Stomach (tissue), 4 donors: ENCODE measurements around the gene KCNJ12.

Experiments
- POLR2A ChIP-seq, 4 donors: fragments of 450-650 bp; IDR thresholded peaks; one replicate each; pipeline ENCODE4 v1.6.1; 2016; ENCODE audit warnings: antibody characterized with exemption in 4 of 4, control low read depth in 2 of 4, mild to moderate bottlenecking in 1 of 4, moderate library complexity in 1 of 4
- POLR2AphosphoS5 ChIP-seq, 3 donors: sonication (generic); formaldehyde crosslinking; IDR thresholded peaks; one replicate each; pipeline ENCODE4 v1.6.1; 2016; ENCODE audit warnings: antibody characterized with exemption in 3 of 3
- TF ChIP-seq, protein P1 (sequence below), 7 experiments: fragments of 450-650 bp in 4 of 7; fragments of 200-600 bp in 3 of 7; sonication (generic) in 3 of 7; IDR thresholded peaks; one replicate each; pipeline ENCODE4 v1.5.1; 2016 to 2019; ENCODE audit warnings: antibody characterized with exemption in 7 of 7, control low read depth in 2 of 7, mild to moderate bottlenecking in 1 of 7

DNA sequence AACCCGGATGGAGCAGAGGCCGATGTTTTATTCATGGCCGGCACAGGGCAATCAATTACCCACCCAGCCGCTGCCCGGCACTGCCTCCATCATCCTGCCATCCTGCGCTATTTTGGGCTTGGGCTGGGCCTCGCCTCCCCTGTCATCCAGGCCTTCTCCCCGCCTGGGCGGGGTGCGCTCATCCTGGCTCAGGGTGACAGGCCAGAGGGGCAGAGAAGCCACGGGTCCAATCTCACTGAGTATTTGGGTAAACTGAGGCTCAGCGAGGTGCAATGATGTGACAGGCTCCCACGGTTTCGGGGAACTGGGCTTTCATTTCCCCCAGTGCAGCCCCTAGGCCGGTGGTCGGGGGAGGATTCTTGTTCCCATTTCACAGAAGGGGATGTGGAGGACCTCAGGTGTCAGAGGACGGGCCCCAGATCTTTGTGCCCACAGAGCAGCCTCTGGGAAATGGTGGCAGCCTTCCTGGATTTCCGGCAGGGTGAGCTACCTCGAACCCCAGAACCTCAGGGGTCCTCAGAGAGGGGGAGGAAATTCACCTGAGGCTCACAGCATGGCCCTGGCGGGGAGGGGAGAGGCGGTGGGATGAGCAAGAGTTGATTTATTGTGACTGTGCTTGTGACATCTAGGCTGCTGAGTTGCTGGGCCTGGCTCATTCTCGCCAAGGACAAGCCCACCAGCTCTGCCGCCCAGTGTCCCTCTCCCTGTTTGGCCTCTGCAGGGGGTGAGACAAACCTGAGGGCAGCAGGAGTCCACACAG lies 23.8 kb upstream of the KCNJ12 start:
- TF ChIP-seq, protein P1, sequence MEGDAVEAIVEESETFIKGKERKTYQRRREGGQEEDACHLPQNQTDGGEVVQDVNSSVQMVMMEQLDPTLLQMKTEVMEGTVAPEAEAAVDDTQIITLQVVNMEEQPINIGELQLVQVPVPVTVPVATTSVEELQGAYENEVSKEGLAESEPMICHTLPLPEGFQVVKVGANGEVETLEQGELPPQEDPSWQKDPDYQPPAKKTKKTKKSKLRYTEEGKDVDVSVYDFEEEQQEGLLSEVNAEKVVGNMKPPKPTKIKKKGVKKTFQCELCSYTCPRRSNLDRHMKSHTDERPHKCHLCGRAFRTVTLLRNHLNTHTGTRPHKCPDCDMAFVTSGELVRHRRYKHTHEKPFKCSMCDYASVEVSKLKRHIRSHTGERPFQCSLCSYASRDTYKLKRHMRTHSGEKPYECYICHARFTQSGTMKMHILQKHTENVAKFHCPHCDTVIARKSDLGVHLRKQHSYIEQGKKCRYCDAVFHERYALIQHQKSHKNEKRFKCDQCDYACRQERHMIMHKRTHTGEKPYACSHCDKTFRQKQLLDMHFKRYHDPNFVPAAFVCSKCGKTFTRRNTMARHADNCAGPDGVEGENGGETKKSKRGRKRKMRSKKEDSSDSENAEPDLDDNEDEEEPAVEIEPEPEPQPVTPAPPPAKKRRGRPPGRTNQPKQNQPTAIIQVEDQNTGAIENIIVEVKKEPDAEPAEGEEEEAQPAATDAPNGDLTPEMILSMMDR (IDR thresholded peaks at IDR 0.05), result no peak
- TF ChIP-seq POLR2AphosphoS5 (IDR thresholded peaks at IDR 0.05), result no peak
- TF ChIP-seq POLR2A (IDR thresholded peaks at IDR 0.05), result no peak
